ENCODE results near the gene SLC10A6.
A peak's percentile ranks its signal among the peaks of the same experiment; 100 is the strongest.

SLC10A6 gene

DNA sequence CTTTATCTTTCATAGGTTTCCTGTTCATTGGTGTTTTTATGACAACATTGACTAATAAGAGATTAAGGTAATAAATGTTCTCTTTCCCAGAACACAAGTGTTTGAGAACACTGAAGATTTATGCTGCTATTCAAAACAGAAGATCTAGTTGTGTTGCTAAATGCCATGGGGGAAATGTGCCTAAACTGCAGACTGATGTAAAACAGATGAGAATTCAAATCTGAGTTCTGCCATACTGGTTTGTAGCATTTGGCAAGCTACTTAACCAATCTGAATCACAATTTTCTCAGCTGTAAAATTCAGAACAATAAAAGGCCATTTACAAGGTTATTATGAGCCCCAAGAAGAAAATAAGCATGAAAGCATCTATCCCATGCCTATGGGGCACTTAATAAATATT is 2.3 kb downstream of the SLC10A6 start:
- no peak for DNase-seq

DNA sequence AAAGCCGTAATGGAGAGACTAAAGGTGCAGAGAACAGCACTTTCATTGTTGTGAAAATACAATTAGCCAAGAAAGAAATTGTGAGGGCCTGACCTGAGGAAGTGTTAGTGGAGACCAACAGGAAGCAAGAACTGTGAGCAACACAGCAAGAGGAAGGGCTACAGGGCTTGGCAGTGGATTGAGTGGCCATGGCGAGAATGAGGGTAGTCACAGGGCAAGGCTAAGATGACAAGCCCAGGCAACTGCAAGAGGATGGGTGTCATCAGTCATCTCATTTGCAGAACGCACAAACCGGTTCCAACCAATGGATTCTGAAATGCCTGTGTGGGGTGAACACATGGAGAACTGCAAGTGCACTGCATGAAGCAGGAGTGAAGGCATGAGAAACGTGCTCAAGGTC is 3.6 kb downstream of the SLC10A6 start:
- no peak for DNase-seq

DNA sequence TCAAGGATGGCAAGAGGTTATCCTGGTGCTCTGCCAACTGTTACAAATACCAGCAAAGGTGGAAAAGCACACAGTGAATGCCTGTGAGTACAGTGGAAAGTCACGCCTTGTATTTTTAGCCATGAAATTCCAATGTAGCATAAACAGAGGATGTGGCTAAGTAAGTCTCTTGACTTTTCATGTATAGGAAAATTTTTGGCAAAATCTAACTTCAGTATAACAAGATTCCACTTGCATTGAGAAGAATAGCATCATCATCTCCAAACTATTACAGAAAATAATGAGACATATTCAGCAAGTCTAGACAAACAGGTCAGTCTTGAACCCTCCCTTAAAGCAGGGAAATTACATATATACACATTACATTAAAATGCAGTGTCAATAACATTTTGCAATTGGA is 7.9 kb downstream of the SLC10A6 start:
- no peak for DNase-seq

- no peak for DNase-seq
Measured at GRCh38 chr4:86840858-86841257, 8.3 kb downstream of the SLC10A6 start.

- no peak for DNase-seq
Measured at GRCh38 chr4:86837691-86838503, 11.3 kb downstream of the SLC10A6 start.

DNA sequence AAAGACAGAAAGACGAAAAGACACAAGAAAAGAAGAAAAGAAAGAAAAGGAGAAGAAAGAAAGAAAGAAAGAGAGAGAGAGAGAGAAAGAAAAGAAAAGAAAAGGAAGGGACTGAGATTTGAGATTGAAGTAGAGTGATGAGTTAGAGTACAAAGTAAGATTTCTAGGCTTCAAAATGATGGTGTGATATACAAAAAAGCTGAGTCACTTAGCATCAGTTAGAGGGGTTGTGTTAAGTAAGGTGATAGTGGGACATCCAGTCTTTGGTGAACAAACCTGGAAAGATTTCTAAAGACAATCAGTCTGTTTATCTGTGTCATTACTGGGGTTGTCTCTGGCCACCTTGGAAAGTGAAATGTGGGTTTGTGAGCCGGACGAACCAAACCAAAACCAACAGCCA is 13.5 kb downstream of the SLC10A6 start:
- DNase-seq, result no peak

DNA sequence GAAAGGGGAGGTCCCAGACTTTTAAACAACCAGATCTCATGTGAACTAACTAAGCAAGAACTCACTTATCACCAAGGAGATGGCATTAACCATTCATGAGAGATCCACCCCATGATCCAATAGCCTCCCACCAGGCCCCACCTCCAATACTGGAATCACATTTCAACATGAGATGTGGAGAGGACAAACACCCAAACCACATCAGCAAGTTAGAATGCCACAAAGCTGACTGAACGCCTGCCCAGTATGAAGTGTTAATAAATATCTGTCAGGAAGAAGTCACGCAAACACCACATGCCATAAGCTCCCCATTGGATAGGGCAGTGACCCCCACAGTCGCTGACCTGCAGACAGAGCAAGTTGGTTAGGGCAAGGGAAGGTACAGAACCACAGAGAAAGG is 14.3 kb downstream of the SLC10A6 start:
- no peak for DNase-seq

DNA sequence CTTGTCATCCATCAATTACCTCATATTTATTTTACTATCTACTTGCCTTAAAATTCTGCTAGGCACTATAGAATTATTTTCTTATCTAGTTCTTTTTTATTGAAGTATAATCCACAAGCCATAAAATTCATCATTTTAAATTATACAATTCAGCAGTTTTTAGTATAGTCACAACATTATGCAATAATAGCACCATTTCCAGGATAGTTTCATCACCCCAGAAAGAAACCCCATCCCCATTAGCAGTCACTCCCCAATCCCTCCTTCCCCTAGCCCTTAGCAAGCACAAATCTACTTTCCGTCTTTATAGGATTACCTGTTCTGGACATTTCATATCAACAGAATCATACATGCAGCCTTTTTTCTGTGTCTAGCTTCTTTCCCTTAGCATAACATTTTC is 15.6 kb downstream of the SLC10A6 start:
- DNase-seq, result no peak

GRCh38 chr4:86831262-86832130 is 17.7 kb downstream of the SLC10A6 start:
- DNase-seq, result peak; percentile 4 to 17

DNA sequence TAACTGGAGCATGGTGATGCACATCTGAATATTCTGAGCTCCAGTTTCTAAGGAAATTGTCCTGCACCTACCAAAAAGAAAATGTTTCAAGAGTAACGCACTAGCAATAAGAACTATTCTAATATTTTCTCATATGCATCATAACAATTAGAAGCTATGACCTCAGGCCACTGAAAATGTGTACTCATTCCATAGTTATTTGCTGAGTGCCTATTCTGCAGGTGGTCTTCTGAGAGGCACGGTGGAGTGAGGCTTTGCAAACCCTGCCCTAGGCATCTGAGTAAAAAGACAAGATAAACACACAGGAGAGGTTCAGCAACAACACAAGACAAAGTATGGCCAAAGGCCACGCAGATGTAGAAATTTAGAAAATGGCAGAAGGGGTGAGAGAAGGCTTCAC is 23.7 kb downstream of the SLC10A6 start:
- DNase-seq, result no peak

- no peak for DNase-seq
Measured at GRCh38 chr4:86822136-86822535, 27.0 kb downstream of the SLC10A6 start.

- no peak for DNase-seq
Measured at GRCh38 chr4:86821151-86821550, 28.0 kb downstream of the SLC10A6 start.

GRCh38 chr4:86819561-86819960 is 29.6 kb downstream of the SLC10A6 start:
- no peak for DNase-seq

DNA sequence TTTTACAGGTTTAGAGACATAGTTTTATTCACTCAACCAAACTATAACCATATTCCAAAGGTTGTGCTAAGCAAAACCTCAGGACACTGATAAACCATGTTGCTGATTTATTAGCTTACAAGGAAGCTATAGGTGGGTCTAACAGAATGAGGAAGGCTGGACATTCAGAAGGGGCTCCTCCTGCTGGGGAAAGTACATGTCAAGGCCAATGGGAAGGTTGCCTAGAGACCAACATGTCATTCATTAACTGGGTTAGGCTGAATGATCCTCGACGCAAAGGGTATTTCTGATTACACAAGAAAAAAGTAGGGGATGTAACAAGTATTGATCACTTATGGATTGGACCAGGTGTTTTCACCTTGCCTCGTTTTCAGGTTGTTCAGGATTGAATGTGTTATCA is 30.3 kb downstream of the SLC10A6 start:
- DNase-seq, result no peak

- DNase-seq, result no peak
Measured at GRCh38 chr4:86818211-86818610, 31.0 kb downstream of the SLC10A6 start.

DNA sequence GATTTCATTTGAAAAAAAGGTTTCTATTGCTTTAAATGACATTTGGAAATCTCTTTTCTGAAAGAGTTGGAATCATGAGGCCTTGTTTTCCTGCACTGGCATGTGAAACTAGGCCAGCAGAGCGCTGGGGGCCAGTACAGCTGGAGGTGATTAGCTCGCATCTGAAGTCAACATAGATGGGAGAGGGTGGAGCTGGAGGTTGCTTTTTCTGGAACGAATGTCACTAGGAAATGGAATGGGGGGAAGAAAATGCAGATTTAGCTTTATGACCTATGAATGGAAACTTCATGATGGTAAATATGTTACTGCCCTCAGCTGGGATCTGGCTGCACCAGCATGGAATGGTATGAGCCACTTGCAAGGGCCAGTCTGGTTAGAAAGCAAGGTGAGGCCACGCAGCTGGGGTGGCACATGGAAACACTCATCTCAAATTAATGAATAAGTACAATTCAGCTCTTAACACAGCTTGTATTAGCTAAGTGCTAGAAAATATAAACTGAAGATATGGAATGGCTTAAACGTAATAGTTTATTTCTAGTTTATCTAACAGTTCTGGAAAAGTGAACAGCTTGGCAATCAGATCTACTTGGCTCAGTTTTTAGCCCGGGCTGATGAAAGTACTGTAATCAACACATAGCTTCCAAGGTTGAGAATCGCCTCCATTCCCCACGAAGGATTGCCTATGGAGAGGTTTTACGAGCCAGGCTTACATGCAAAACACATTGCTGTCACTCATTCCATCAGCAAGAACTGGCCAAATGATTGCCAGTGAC is 32.5 kb downstream of the SLC10A6 start:
- DNase-seq, result no peak

DNA sequence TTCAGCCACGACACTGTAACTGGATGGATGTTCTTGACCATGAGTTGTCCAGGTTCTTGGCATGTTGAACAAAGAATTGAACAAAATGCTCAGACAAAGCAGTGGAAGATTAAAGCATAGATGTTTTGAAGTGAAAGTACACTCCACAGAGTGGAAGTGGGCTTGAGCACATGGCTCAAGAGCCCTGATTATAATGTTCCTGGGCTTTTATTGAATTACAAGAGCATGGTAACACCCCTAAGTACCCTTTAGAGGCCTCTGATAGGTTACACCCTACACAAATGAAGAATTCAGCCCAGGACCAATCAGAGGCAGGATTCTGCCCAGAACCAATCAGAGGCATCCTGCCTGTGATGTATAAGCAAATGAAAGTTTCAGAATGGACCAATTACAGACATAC is 33.5 kb downstream of the SLC10A6 start:
- DNase-seq, result no peak

DNA sequence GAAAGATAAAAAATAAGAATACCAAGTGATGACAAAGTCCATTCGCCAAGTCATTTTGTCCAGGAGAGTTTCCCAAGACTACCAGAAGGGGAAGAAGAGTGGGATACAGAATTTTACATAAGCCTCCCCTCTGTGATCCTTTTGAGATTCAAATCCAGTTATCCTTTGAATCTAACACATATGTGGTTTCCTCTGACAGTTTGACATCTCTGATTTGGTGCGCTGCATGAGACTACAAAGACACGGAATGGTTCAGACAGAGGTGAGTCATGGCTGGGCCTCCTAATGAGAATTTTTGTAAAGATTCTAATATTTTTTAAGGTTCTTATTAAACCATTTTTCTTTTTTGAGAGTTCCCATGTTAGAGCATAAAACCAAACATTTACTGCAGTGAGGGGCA is 38.3 kb downstream of the SLC10A6 start:
- DNase-seq, result no peak

DNA sequence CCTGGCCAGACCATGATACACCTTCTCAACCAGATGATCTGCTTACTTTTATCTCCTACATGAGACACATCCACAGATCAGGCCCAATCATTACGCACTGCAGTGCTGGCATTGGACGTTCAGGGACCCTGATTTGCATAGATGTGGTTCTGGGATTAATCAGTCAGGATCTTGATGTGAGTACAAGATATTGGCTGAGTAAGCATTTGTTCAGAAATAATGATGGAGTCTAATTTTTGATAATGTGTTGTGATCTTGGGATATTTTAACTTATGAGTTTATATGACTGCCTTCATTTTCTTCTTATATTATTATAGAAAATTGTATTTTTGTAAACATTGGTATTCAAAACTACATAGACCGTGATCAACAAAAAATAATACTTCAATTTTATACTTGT is 39.4 kb downstream of the SLC10A6 start:
- DNase-seq, result no peak

- no peak for DNase-seq
Measured at GRCh38 chr4:86791126-86791525, 58.1 kb downstream of the SLC10A6 start.

DNA sequence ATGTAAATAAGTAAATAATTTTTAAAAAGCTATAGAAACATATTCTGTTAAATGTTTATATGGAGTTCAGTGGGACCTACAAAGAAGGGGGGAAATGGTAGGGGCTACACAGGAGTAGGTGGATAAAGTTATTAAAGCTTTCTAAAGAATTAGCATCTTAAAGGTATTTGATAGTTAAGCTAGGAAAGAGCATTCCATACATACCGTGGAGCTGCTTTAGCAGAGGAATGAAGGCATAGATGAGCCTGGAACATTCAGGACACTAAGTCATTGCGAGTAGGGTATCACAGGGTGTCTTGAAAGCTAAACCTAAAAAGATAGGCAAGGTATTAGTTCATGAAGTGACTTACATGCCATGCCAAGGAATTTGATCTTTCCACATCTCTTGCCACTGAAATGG is 60.4 kb downstream of the SLC10A6 start:
- DNase-seq, result no peak

DNA sequence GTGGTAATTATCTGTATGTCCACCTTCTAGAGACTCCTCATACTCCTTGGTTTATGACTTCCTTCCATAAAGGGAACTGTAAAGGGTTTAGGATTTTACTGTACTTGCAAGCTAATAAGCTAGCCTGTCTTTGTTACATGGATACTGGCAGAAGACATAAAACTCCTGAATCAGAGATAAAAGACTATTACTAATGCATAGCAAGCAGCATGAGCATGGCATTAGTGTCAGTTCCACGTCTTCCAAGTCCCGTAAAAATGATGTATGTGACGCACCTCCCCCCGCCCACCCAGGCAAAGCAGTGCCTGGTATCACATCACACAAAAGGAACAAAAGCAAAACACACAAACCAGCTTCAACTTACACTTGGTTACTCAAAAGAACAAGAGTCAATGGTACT is 71.0 kb downstream of the SLC10A6 start:
- DNase-seq, result no peak

DNA sequence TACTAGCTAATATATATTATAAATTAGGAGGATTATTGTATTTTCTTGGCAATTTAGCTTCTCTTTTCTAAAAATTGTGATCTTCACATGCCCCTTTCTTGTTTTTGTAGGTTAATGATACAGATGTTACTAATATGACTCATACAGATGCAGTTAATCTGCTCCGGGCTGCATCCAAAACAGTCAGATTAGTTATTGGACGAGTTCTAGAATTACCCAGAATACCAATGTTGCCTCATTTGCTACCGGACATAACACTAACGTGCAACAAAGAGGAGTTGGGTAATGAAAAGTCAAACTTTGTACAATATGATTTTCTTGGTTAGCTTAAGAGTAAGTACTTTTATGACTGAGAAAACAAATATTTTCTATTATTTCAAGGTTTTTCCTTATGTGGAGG is 74.1 kb downstream of the SLC10A6 start:
- no peak for DNase-seq

All from NCI-H526 (cell line).